ENCODE data around the gene MIEN1. TPM values are rescaled to one million over a fixed set of nuclear protein-coding genes. Genes with fewer than 3 reads are reported as not detected.

Gene MIEN1
- polyA plus RNA-seq, 3 donors, result 61.7 to 141 (median 124) TPM

GRCh38 chr17:39684369-39685192, 45.8 kb downstream of the MIEN1 start:
- peaks cover 8 to 13% of the 10 kb centered on the region in 2 donors for H3K36me3 ChIP-seq (replicated peaks in 1 of 2; ENCODE audit: control insufficient read depth in 1 of 2, insufficient read depth in 2 of 2, low read length in 2 of 2)
- TF ChIP-seq, protein P1, sequence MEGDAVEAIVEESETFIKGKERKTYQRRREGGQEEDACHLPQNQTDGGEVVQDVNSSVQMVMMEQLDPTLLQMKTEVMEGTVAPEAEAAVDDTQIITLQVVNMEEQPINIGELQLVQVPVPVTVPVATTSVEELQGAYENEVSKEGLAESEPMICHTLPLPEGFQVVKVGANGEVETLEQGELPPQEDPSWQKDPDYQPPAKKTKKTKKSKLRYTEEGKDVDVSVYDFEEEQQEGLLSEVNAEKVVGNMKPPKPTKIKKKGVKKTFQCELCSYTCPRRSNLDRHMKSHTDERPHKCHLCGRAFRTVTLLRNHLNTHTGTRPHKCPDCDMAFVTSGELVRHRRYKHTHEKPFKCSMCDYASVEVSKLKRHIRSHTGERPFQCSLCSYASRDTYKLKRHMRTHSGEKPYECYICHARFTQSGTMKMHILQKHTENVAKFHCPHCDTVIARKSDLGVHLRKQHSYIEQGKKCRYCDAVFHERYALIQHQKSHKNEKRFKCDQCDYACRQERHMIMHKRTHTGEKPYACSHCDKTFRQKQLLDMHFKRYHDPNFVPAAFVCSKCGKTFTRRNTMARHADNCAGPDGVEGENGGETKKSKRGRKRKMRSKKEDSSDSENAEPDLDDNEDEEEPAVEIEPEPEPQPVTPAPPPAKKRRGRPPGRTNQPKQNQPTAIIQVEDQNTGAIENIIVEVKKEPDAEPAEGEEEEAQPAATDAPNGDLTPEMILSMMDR (IDR thresholded peaks at IDR 0.05), result no peak
- H3K4me2 ChIP-seq (replicated peaks; ENCODE audit: extremely low read depth, low read length, poor library complexity, severe bottlenecking), result no peak overlapping the region
- H3K4me1 ChIP-seq (ENCODE audit: control insufficient read depth in 1 of 2, insufficient read depth in 2 of 2, low read length in 2 of 2), result peaks cover 21 to 26% of the 10 kb centered on the region in 2 donors
- H3K27ac Mint-ChIP-seq, result peak overlapping the region in 1 of 7 donors; percentile 42
- no peak for DNase-seq
- H3K27me3 Mint-ChIP-seq (ENCODE audit: low read depth in 3 of 3), result peaks cover 0 to 2% (median 0%) of the 10 kb centered on the region in 3 donors
- H3K27me3 ChIP-seq (ENCODE audit: control insufficient read depth in 2 of 2, insufficient read depth in 2 of 2, low read length in 2 of 2), result no peaks in the 10 kb centered on the region
- H2AFZ ChIP-seq (ENCODE audit: insufficient read depth, low read depth, low read length, poor library complexity, severe bottlenecking), result no peak overlapping the region
- no peak overlapping the region for H3K4me3 ChIP-seq (replicated peaks in 1 of 3; ENCODE audit: low read depth in 2 of 3, low read length in 3 of 3)
- no peaks in the 10 kb centered on the region for H4K20me1 ChIP-seq (ENCODE audit: insufficient read depth, low read length)
- no peak overlapping the region for H3K4me3 Mint-ChIP-seq
- no peaks in the 10 kb centered on the region for H3K79me2 ChIP-seq (ENCODE audit: insufficient read depth, low read length)
- H3K27ac ChIP-seq (ENCODE audit: low read depth in 1 of 2, low read length in 2 of 2), result no peak overlapping the region
- H3K9me3 Mint-ChIP-seq, result peaks cover 0 to 15% (median 6%) of the 10 kb centered on the region in 7 donors
- H3K36me3 Mint-ChIP-seq, result peaks cover 33 to 37% of the 10 kb centered on the region in 2 donors
- intact Hi-C loops (cut with micrococcal nuclease), result loop anchor here in 1 of 2 donors (5.0 kb wide), 2 partner anchors 43 to 47 kb away; partner anchors contain the start of gene STARD3
- H3K9ac ChIP-seq (ENCODE audit: insufficient read depth, low read length, poor library complexity, severe bottlenecking), result no peak overlapping the region
- H3K9me3 ChIP-seq (replicated peaks in 1 of 2; ENCODE audit: control insufficient read depth in 1 of 2, insufficient read depth in 1 of 2, low read length in 2 of 2), result no peaks in the 10 kb centered on the region
- peaks cover 27% of the 10 kb centered on the region for H3K4me1 Mint-ChIP-seq
- 86% methylated on average over 4 of the region's 12 CpGs for WGBS (ENCODE audit: insufficient coverage)

DNA sequence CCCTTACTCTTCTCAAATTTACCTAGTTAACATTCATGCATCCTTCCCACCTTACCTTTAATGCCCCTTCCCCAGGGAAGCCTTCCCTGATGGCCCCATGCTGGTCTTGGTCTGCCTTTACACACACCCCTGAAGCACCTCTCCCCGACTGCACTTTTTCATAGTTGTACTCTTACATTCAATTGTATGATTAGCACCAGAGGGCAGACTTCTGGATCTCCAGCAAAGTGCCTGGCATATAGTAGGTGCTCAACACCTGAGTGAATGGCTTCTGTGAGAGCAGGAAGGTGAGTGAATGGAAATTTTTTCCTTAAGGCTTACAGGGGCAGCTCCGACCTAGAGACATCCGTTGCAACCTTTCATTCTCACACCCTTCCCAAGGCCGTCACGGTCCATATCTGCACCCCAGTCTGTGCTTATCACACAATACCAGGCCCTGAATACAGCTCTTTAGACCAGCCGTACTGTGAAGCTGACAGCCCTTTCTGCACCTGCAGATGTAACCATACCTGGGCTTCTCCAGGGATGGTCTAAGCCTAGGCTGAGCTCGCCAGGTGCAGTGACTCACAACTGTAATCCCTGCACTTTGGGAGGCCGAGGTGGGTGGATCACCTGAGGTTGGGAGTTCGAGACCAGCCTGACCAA, 46.9 kb downstream of the MIEN1 start:
- no peak overlapping the region for H3K4me3 Mint-ChIP-seq

More for the DNA sequence above, 46.9 kb downstream of the MIEN1 start:
- Mint-ChIP-seq H3K27ac (no peak overlapping the region), H3K4me1 (peaks cover 25% of the 10 kb centered on the region), H3K9me3 (peaks cover 0 to 9% (median 1%) of the 10 kb centered on the region in 7 donors), H3K27me3 (ENCODE audit: low read depth in 3 of 3) (peaks cover 0 to 1% (median 0%) of the 10 kb centered on the region in 3 donors), H3K36me3 (peaks cover 38 to 48% of the 10 kb centered on the region in 2 donors)
- no peaks in the 10 kb centered on the region for H3K9me3 ChIP-seq (replicated peaks in 1 of 2; ENCODE audit: control insufficient read depth in 1 of 2, insufficient read depth in 1 of 2, low read length in 2 of 2)
- H3K27me3 ChIP-seq (ENCODE audit: control insufficient read depth in 2 of 2, insufficient read depth in 2 of 2, low read length in 2 of 2), result no peaks in the 10 kb centered on the region
- no peak for DNase-seq
- 100% methylated on average over 5 of the region's 9 CpGs for WGBS (ENCODE audit: insufficient coverage)
- no peak overlapping the region for H3K9ac ChIP-seq (ENCODE audit: insufficient read depth, low read length, poor library complexity, severe bottlenecking)
- H4K20me1 ChIP-seq (ENCODE audit: insufficient read depth, low read length), result no peaks in the 10 kb centered on the region
- no peaks in the 10 kb centered on the region for H3K79me2 ChIP-seq (ENCODE audit: insufficient read depth, low read length)
- no peak overlapping the region for H3K27ac ChIP-seq (ENCODE audit: low read depth in 1 of 2, low read length in 2 of 2)
- H2AFZ ChIP-seq (ENCODE audit: insufficient read depth, low read depth, low read length, poor library complexity, severe bottlenecking), result no peak overlapping the region
- TF ChIP-seq, protein P1 (IDR thresholded peaks at IDR 0.05), result no peak
- intact Hi-C loops (cut with micrococcal nuclease), result no loop called here
- peaks cover 11 to 13% of the 10 kb centered on the region in 2 donors for H3K36me3 ChIP-seq (replicated peaks in 1 of 2; ENCODE audit: control insufficient read depth in 1 of 2, insufficient read depth in 2 of 2, low read length in 2 of 2)
- no peak overlapping the region for H3K4me2 ChIP-seq (replicated peaks; ENCODE audit: extremely low read depth, low read length, poor library complexity, severe bottlenecking)
- peaks cover 19 to 21% of the 10 kb centered on the region in 2 donors for H3K4me1 ChIP-seq (ENCODE audit: control insufficient read depth in 1 of 2, insufficient read depth in 2 of 2, low read length in 2 of 2)
- H3K4me3 ChIP-seq (replicated peaks in 1 of 3; ENCODE audit: low read depth in 2 of 3, low read length in 3 of 3), result no peak overlapping the region
